Stimulated activated naive CD8-positive, alpha-beta T cell treated with anti-CD3 and anti-CD28 coated beads, Interleukin-15, Interleukin-2, amounts not matched to agents 100 ng/mL and 50 ng/mL, for 24 hours (primary cell): ENCODE measurements around the gene LMNTD1.
"Not testable (repeated sequence)": the region's sequence is repeated elsewhere in the genome, so short reads cannot be mapped to it uniquely, and the experiment has no call there.

Experiments
- H3K27ac Mint-ChIP-seq: one replicate; pipeline ENCODE4 v1.8.0; 2021; ENCODE audit warnings: mild to moderate bottlenecking, mixed read lengths
- H3K27me3 Mint-ChIP-seq: one replicate; pipeline ENCODE4 v1.8.0; 2021; ENCODE audit warnings: mixed read lengths
- H3K36me3 Mint-ChIP-seq: one replicate; pipeline ENCODE4 v1.8.0; 2021; ENCODE audit warnings: low read depth, mixed read lengths
- H3K4me1 Mint-ChIP-seq: one replicate; pipeline ENCODE4 v1.8.0; 2021; ENCODE audit warnings: low read depth, mixed read lengths
- H3K4me3 Mint-ChIP-seq: one replicate; pipeline ENCODE4 v1.8.0; 2021; ENCODE audit warnings: mild to moderate bottlenecking, mixed read lengths
- H3K9me3 Mint-ChIP-seq: one replicate; pipeline ENCODE4 v1.8.0; 2021; ENCODE audit warnings: mixed read lengths

LMNTD1 gene

GRCh38 chr12:25553098-25553497, at the start of gene LMNTD1:
Gene LMNTD1, minus strand, starts transcription at chr12:25553283. Its CDS starts 324 bp downstream, at chr12:25552959.
- H3K4me3 Mint-ChIP-seq: no peak within 1 kb of the TSS
- no peak within 1 kb of the TSS for H3K27ac Mint-ChIP-seq
- H3K4me1 Mint-ChIP-seq: peaks cover 4% of the 10 kb centered on the region
- peaks cover 4% of the 10 kb centered on the region for H3K27me3 Mint-ChIP-seq
- H3K36me3 Mint-ChIP-seq: no peaks in the 10 kb centered on the region
- peaks cover 4% of the 10 kb centered on the region for H3K9me3 Mint-ChIP-seq

DNA sequence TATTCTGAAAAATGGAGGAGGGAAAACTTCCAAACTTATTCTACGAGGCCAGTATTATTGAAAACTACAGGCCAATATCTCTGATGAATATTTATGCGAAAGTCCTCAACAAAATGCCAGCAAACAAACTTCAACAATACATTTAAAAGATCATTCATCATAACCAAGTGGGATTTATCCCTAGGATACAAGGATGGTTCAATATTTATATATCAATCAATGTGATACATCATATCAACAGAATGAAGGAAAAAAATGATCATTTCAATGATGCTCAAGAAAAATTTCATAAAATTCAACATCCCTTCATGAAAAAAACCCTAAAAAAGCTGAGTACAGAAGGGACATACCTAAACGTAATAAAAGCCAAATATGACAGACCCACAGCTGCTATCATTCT, 45.9 kb upstream of the LMNTD1 start:
- Mint-ChIP-seq H3K4me3 (no peak overlapping the region), H3K9me3 (no peaks in the 10 kb centered on the region), H3K4me1 (peaks cover 25% of the 10 kb centered on the region), H3K27ac (no peak overlapping the region), H3K27me3 (no peaks in the 10 kb centered on the region), H3K36me3 (no peaks in the 10 kb centered on the region)

DNA sequence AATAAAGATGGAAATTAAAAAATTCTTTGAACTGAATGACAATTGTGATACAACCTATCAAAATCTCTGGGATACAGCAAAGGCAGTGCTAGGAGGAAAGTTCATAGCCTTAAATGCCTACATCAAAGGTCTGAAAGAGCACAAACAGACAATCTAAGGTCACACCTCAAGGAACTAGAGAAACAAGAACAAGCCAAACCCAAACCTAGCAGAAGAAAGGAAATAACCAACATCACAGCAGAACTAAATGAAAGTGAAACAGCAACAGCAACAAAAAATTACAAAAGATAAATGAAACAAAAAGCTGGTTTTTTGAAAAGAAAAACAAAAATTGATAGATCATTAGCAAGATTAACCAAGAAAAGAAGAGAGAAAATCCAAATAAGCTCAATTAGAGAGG, 42.4 kb upstream of the LMNTD1 start:
- H3K4me1 Mint-ChIP-seq: peaks cover 28% of the 10 kb centered on the region
- H3K36me3 Mint-ChIP-seq, H3K9me3 Mint-ChIP-seq, H3K27me3 Mint-ChIP-seq: not testable (repeated sequence)
- H3K27ac Mint-ChIP-seq: peak overlapping the region; percentile 43
- H3K4me3 Mint-ChIP-seq: peak overlapping the region; percentile 9

DNA sequence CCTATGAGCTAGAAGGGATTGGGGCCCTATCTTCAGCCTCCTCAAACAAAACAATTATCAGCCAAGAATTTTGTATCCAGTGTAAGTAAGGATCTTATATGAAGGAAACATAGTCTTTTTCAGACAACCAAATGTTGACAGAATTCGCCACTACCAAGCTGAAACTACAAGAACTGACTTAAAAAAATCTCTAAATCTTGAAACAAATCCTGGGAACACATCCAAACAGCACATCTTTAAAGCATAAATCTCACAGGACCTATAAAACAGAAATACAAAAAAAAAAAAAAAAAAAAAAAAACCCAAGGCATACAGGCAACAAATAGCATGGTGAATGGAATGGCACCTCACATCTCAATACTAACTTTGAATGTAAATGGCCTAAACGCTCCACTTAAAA, 41.3 kb upstream of the LMNTD1 start:
- no peak overlapping the region for H3K4me3 Mint-ChIP-seq
- no peaks in the 10 kb centered on the region for H3K36me3 Mint-ChIP-seq
- H3K4me1 Mint-ChIP-seq: peaks cover 38% of the 10 kb centered on the region
- H3K27me3 Mint-ChIP-seq: no peaks in the 10 kb centered on the region
- no peak overlapping the region for H3K27ac Mint-ChIP-seq
- peaks cover 3% of the 10 kb centered on the region for H3K9me3 Mint-ChIP-seq

DNA sequence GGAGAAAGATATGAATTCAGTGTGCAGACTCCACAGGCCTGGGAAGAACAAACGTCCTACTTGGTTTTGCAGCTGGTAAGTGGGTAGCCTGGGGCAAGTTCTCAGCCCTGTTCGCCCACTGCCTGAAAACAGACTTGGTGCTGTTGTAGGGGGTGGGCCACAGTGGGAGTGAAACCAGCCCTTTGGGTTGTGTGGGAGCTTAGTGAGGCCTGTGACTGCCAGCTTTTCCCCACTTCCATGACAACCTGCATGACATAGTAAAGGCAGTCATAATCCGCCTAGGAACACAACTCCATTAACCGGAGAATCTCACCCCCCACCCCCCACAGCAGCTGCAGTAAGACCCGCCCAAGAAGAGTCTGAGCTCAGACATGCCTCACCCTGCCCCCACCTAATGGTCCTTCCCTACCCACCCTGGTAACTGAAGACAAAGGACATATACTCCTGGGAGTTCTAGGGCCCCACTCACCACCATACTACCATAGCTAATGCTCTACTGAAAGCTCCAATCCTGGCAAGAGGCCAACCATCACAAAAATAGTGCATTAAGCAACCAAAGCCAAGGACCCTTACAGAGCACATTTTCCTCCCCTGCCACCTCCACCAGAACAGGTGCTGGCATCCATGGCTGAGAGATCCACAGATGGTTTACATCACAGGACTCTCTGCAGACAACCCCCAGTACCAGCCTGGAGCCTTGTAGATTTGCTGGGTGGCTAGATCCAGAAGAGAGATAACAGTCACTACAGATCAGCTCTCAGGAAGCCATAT, 39.8 kb upstream of the LMNTD1 start:
- peaks cover 41% of the 10 kb centered on the region for H3K4me1 Mint-ChIP-seq
- peaks cover 3% of the 10 kb centered on the region for H3K9me3 Mint-ChIP-seq
- H3K36me3 Mint-ChIP-seq: no peaks in the 10 kb centered on the region
- H3K4me3 Mint-ChIP-seq: no peak overlapping the region
- H3K27me3 Mint-ChIP-seq: no peaks in the 10 kb centered on the region
- H3K27ac Mint-ChIP-seq: no peak overlapping the region

GRCh38 chr12:25591144-25591543, 38.1 kb upstream of the LMNTD1 start:
- no peak overlapping the region for H3K27ac Mint-ChIP-seq

DNA sequence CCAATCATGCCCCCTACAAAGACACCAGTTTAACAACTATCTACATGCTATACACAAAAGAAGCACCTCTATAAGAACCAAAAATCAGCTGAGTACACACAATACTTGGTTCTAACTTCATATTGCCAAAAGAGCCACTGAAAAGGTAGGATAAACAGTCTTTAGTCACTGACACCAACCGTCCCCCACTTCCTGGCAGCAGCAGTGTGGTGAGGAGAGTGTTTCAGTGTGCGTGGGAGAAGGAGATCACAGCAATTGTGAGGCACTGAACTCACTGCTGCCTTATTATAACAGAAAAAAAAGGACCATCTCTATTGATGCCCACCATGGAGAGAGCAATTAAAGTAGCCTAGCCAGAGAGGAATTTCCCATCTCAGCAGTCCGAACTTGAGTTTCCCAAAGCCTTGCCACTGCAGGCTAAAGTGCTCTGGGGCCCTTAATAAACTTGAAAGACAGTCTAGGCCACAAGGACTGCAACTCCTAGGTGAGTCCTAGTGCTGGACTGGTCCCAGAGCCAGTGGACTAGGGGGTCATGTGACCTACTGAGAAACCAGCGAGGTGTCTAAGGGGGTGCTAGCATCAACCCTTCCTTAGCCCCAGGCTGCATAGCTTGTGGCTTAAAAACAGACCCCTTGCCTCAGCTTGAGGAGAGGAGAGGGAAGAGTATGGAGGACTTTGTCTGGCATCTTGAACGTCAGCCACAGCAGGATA, 37.1 kb upstream of the LMNTD1 start:
- H3K4me3 Mint-ChIP-seq: no peak overlapping the region
- no peaks in the 10 kb centered on the region for H3K27me3 Mint-ChIP-seq
- peaks cover 14% of the 10 kb centered on the region for H3K9me3 Mint-ChIP-seq
- peak overlapping the region; percentile 8 for H3K27ac Mint-ChIP-seq
- H3K36me3 Mint-ChIP-seq: no peaks in the 10 kb centered on the region
- H3K4me1 Mint-ChIP-seq: peaks cover 37% of the 10 kb centered on the region

More at GRCh38 chr12:25591144-25591543, 38.1 kb upstream of the LMNTD1 start:
- Mint-ChIP-seq H3K9me3 (peaks cover 12% of the 10 kb centered on the region), H3K4me3 (no peak overlapping the region), H3K36me3 (no peaks in the 10 kb centered on the region), H3K27me3 (no peaks in the 10 kb centered on the region), H3K4me1 (peaks cover 44% of the 10 kb centered on the region)

- peaks cover 13% of the 10 kb centered on the region for H3K9me3 Mint-ChIP-seq
- no peak overlapping the region for H3K27ac Mint-ChIP-seq
- H3K4me3 Mint-ChIP-seq: no peak overlapping the region
- no peaks in the 10 kb centered on the region for H3K36me3 Mint-ChIP-seq
- no peaks in the 10 kb centered on the region for H3K27me3 Mint-ChIP-seq
- H3K4me1 Mint-ChIP-seq: peaks cover 27% of the 10 kb centered on the region
Measured at GRCh38 chr12:25587346-25587745, 34.3 kb upstream of the LMNTD1 start.

DNA sequence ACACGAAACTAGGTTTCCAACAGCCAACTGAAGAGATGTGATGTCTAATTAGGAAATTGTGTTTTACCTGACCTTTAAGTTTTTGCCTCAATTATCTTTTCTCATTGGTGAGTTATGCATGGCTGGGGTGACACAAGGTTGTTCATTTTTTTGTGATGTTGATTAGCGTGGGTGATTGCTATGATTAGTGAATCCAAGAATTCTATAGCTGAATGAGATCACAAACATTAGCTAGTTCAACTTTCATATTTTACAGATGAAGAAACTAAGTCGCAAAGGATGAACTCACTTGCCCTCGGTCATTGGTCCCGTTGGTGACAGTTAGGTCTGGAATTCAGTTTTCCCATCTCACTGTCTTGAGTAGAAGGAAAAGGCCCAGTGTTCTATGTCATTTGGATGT, 32.6 kb upstream of the LMNTD1 start:
- Mint-ChIP-seq H3K27me3 (no peaks in the 10 kb centered on the region), H3K27ac (no peak overlapping the region), H3K4me3 (no peak overlapping the region)

DNA sequence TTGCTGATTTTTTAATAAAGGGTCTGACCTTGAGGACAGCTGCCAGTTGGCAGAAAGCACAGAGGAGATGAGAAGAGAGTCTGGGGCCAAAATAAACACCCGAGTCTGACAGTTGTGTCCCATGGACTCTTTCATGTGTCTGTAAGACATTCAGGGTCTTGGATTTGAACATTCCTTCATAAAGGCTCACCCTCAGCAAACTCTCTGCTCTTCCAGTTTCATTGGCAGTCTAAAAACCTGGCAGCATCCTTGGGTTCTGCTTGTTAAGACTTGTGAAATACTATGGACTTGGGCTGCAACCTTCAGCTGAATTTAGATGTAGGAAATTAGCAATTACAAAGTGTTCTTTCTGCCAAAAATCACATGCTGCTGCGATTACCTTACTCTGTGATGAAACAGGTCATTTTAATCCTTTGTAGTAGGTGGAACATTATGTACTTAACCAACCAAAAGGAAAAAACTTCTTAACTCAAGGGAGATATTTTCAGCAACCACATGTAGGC, 32.0 kb upstream of the LMNTD1 start:
- H3K27ac Mint-ChIP-seq: no peak overlapping the region
- H3K36me3 Mint-ChIP-seq: no peaks in the 10 kb centered on the region
- H3K27me3 Mint-ChIP-seq: no peaks in the 10 kb centered on the region
- H3K9me3 Mint-ChIP-seq: peaks cover 10% of the 10 kb centered on the region
- peaks cover 13% of the 10 kb centered on the region for H3K4me1 Mint-ChIP-seq
- no peak overlapping the region for H3K4me3 Mint-ChIP-seq

More for the DNA sequence above, 32.6 kb upstream of the LMNTD1 start:
- no peaks in the 10 kb centered on the region for H3K36me3 Mint-ChIP-seq
- peaks cover 10% of the 10 kb centered on the region for H3K9me3 Mint-ChIP-seq
- H3K4me1 Mint-ChIP-seq: peaks cover 19% of the 10 kb centered on the region

DNA sequence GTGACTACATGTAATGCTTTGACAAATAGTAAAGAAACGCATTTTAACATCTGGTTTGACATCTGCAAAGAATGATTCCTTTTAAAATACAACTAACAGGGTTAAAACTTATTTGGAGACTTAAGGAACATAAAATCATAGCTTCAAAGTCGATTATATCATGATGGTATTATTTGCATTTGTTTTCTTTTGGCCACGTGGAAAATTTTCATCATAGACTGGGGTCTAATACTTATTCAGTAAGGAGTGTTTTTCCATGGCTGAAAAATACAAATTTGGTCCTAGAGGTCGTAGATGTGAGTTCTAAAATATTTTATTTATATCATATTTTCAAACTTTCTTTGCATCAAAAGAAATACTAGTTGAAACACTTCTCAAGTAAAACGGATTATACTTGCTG, 31.5 kb upstream of the LMNTD1 start:
- Mint-ChIP-seq H3K27me3 (no peaks in the 10 kb centered on the region), H3K4me3 (no peak overlapping the region), H3K9me3 (peaks cover 10% of the 10 kb centered on the region), H3K36me3 (no peaks in the 10 kb centered on the region), H3K4me1 (peaks cover 8% of the 10 kb centered on the region), H3K27ac (no peak overlapping the region)

DNA sequence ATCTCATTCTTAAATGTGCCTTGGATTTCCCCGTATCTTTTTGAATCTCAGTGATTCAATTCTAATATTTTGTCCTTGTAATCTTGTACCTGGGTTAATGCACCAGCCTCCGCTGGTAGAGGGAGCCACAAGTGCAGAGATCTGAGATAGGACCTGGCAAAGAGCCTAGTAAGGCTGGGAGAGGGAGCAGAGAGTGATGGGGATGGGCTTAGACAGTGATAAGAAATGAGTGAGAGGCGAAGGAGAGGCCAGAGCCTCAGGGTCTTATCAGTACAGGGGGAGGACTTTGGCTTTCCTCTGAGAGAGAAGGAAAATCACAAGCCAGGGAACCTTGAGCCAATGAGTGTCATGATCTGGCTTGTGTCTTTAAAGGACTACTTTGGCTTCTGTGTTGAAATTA, 30.5 kb upstream of the LMNTD1 start:
- Mint-ChIP-seq H3K4me1 (peaks cover 4% of the 10 kb centered on the region), H3K27ac (no peak overlapping the region), H3K4me3 (no peak overlapping the region), H3K27me3 (no peaks in the 10 kb centered on the region), H3K36me3 (no peaks in the 10 kb centered on the region), H3K9me3 (peaks cover 10% of the 10 kb centered on the region)

- no peaks in the 10 kb centered on the region for H3K27me3 Mint-ChIP-seq
- peaks cover under 1% of the 10 kb centered on the region for H3K4me1 Mint-ChIP-seq
- H3K36me3 Mint-ChIP-seq: no peaks in the 10 kb centered on the region
- no peak overlapping the region for H3K4me3 Mint-ChIP-seq
- H3K9me3 Mint-ChIP-seq: peaks cover under 1% of the 10 kb centered on the region
- no peak overlapping the region for H3K27ac Mint-ChIP-seq
Measured at GRCh38 chr12:25581067-25581466, 28.0 kb upstream of the LMNTD1 start.

DNA sequence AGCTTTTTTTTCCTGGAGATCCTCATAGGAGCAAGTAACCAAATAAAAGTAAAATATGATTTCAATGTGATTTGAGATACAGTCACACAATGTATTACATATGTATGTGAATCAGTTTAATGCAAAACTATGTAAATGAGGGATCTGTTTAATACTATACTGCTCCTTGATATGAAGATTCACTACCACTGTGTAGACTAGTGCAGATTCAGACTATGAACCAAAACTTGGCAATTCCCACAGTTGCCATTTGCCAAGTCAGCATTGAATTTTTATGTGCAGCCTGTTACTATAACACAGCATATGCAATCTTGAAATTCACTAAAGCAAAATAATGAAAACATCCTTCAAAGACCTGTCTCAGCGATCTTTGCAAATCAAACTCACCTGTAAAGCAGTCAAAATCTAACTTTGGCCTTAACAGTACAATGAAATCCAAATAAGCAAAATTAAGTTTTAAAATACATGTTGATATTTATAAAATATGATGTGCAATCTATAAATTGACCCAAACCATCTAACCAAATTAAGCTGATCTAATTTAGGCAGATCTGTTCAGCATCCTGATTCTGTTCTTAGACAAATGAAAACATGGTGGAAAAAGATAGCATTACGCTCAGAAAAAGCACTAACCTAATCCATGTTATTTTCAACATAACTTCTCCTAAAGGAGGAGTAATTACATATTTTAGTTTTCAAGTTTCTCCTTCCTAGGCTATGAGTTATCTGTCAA, 25.5 kb upstream of the LMNTD1 start:
- Mint-ChIP-seq H3K4me1 (no peaks in the 10 kb centered on the region), H3K9me3 (no peaks in the 10 kb centered on the region), H3K27me3 (no peaks in the 10 kb centered on the region)

GRCh38 chr12:25574761-25575160, 21.7 kb upstream of the LMNTD1 start:
- H3K27ac Mint-ChIP-seq: no peak overlapping the region
- H3K9me3 Mint-ChIP-seq: no peaks in the 10 kb centered on the region
- no peaks in the 10 kb centered on the region for H3K27me3 Mint-ChIP-seq
- H3K36me3 Mint-ChIP-seq: no peaks in the 10 kb centered on the region
- H3K4me1 Mint-ChIP-seq: no peaks in the 10 kb centered on the region
- no peak overlapping the region for H3K4me3 Mint-ChIP-seq

More for the DNA sequence above, 25.5 kb upstream of the LMNTD1 start:
- no peaks in the 10 kb centered on the region for H3K36me3 Mint-ChIP-seq
- H3K4me3 Mint-ChIP-seq: no peak overlapping the region
- no peak overlapping the region for H3K27ac Mint-ChIP-seq
